Glomerular visceral epithelial cell (primary cell): ENCODE data around the gene PCK1.
A peak's percentile ranks its signal among the peaks of the same experiment; 100 is the strongest.

ENCODE experiments used
- DNase-seq: peaks from one replicate; pipeline ENCODE4 v3.0.0-alpha.2; 2016; ENCODE audit errors: extremely low spot score

Gene PCK1

DNA sequence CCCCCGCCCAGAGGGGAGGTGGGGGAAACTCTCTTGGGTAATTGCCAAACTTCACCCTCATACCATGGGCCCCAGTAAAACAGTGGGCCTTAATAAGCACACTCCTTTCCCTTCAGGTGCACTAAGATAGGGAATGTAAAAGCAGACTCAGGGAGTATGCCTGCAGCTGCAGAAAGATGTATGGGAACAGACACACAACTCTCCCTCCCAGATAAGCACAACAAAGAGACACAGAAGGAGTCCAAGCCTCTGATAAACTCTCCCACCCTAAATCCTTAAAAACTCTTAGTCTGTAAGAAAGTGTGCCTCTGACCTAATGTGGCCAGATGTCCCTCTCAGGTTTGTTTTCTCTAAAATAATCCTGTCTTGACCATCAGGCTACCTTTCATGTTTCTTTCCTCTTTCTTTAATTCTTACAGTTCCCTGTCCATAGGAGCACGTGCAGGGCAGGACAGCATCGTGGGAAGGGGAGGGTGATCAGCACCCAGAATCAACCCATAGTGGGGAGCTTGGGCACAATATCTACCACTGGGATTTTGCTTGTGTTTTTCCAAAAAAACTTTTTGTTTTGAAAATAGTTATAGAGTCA lies 24.7 kb upstream of the PCK1 start:
- no peak for DNase-seq

DNA sequence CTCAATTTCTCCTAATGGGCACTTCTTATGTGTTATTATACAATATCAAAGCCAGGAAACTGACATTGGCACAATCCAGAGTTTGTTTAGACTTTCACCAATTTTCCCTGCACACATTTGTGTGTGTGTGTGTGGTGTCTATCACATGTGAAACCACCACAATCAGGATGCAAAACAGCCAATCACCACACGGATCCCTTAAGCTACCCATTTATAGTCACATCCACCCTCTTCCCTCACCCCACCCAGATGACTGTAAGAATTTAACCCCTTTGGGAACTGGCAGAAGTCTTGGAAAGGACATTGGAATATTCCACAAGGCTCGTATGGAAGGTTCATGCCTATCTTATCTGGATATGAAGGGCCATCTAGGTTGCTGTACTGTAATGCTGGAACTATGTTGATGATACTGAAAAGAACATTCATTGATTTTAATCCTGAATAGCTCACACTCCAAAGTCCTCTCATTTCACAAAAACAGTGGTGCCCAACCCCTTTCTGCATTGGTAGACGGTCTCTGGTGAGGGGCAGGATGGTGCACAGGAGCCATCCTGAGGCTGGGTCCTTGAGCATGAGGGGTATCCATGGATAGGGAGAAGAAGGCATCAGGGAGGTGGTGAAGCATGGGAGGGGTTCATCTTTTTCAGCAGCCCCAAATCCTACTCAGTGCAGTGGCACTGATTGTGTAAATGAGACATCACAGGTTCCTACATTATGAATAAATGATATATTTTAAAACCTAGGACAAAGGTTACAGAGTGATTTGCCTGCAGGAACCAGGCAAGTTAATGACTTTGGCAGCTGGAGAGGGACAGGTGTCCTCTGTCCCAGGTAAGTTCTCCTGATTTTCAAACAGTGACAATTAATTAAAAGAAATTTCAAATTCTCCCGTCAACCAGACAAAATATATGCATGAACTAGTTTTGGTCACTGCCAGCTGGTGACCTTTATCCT lies 23.9 kb upstream of the PCK1 start:
- no peak for DNase-seq

DNA sequence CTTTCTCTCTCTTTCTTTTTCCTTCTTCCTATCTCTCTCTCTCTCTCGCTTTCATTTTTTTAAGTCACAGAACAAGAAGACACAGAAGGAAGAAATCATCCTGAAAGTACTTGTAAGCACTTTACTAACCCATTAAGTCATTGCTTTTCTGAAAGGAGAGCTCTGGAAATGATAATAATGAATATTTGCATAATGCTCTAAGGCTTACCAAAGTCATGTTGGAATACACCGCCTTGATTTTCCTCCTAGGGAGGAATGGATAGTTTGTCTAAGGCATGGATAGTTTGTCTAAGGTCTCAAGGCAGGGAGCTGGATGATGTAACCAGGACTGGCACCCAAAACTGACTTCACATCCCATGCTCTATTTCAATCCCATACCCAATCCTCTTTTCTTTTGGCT lies 23.1 kb upstream of the PCK1 start:
- no peak for DNase-seq

DNA sequence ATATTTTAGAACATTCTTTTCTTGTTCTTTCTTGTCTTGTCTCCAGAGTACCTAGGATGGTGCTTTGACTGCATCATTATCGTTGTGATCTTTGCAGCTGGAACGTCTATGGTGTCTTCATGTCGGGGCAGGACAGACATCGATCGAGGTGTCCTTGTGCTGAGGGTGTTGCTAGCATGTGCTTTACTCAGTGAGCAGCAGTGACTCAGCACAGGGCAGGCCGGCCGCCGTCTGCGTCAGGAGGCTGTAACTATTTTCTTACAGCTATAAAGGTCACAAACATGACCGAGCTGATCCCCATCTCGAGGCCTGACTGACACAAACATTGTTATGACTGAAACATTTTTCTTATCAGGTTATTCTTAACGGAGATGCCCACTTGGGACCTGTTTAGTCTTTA lies 21.0 kb upstream of the PCK1 start:
- DNase-seq, result no peak

DNA sequence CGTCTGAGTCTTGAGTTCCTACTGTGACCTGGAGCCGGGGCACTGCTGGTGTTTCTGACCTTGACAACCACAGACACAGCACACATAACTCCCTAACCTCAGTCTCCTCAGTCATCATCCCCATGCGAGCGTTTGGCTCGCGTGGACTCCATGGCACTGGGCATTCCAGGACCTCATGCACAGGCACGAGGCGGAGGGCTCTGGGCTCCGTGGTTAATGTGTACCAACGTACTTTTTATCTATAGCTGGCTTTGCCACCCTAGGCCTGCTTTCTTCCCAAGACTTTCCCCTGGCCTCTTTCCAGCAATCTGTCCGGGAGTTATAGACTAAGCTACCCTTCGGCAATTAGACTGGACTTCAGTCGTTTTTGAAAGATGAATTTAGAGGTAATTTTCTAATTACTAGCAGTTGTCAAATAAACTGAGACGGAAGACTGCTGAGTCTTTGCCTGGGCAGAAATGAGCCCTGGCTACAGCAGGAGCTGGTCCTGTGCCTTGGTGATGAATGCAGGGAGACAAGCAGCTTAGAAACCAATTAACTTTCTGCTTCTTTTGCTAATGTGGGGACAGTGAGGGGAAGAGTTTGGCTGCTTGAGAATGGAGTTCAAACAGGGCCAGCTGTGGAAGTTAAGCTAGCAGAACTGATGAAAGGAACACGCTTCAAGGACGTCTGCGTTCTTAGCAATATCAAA lies 19.9 kb upstream of the PCK1 start:
- no peak for DNase-seq

DNA sequence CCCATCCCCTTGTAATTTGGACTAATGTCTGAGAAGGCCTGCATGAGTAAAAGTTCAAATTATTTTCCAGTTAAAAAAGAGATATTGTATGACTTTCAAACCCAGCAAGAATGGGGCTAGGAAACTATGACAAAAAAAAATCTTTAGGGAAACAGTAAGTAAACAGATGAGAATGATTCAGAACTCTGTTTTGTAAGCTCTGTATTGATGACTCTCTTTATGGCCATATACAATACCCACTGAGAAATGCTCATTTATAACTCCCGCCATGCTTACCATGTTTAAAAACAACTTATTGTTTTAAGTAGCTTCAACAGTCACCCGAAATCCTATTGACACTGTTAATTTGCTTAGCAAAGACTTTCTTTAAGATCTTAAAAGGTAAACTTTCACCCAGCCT lies 17.2 kb upstream of the PCK1 start:
- no peak for DNase-seq

DNA sequence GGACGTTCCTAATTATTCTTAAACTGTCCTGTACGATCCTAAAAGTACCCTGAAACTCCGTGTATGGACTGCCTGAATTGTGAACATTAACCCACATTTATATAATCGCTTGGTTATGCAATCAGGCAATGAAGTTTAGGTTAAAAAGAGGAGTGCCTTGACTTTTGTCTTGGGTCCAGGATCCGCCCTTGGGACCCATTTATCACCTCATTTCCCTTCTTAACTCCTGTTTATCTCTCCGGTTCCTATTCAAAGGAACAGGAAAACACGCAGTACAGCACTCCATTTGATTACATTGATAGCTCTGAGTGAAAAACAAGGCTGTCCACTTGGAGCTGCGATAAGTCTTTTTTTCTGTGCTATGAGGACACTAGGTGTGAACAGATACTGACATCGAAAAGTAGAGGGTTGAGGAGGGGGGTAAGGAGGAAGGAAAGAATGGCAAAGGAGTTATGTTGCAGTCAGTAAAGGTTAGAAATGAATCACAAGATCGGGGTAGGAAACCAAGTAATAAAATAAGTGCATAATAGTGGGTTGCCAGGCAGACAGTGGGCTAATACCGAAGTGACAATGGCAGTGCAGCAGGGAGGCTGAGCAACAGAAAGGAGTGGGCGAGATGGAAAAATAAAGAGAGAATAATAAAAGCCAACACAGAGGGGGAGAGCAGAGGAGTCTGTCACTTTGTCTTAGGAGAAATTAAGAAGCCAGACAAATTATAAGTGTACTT lies 15.9 kb upstream of the PCK1 start:
- no peak for DNase-seq

DNA sequence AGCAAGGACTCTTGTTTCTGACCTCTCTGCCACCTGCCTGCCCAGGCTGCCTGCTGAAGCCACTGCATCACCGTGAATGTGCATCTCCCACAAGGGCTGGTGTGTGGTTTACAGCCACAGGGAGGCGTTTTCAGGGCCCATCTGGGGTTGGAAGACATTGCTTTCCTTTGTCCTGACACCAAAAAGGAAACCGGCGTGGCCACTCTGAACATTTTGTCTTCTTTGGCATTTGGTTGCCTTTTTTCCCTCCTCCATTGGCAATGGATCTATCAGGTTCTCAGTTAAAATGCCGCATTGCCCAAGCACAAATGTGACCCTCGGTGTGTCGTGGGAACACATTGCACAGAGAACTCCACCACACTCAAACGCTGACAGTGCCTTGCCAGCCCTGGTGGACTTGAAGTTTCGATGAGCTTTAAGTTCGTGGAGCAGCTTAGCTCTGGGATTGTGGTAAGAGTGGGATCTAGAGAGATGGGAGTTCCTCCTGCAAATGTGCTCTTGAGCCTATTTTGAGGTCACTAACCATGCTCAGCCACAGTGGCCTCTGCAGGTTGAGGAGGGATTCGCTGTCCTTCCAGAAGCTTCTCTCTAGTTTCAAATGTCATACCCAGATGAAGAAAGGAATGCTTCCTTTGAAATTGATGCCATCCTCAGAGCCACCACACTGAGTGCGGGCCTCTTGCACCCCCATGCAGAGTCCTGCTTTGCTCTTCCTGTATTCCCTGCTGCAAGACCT lies 14.8 kb upstream of the PCK1 start:
- DNase-seq, result no peak

DNA sequence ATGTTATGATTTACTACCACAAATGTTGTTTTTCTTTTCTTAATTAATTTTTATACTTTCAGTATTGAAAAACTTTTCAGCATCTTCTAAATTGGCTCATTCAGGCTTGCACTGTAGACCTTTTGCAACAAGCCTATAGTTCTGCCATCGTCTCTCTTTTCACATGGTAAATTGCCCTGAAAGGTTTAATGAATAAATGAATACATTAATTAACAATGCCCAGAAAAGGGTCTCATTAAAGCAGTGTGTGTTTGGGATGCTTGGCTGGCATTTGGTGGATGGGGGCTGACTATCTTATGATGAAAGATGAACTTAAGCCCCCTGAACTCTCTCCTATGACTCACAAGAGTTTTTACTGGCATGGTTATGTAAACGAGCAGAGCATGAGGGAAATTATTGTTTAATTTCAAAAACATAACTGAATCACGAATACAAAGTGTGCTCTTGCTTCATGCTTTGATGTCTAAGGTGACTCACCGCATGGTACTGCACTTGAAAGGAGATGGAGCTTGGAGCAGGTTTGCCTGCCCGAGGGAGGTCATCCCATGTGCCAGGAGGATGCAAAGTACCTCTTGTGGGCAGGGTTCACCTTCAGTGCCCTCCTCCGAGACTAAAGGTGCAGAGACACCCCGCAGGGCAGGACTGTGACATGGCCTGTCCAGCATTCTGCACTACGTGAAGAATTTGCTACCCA lies 13.8 kb upstream of the PCK1 start:
- no peak for DNase-seq

DNA sequence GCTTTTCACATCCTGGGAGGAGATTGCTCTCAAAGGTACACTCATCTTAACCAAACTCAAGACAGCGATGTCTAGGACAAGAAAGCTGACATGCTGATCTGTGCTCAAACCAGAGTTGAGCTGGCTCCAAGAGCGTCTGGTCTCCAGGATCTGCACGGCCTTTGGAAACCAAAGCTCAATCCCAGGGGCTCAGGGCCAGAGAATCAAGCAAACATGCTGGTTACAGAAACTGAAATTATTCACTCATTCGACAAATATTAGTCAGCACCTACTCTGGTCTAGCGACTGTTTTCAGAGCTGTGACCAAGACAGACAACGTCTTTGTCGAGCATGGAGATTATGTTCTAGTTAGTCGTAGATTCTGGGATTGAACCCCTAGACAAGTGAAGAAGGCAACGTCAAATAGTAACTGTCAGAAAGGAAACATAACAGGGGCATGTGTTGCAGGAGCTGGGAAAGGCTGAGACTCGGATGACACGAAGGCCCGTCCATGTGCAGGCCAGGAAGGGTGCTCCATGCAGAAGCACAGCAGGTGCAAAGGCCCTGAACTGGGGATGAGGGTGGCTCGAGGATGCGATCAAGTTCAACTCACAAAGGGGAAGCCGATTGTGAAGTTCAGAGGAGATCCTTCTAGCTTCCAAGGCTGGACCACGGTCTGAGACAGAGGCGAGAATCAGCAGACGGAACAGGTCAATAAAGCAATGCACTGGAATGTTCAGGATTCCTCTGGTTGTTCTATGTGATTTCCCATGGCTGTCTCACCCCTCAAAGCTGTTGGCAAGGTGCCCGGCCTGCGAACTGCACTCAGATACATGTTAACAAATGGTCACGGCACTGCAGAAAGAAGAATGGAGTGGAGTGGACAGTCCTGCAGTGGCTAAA lies 12.5 kb upstream of the PCK1 start:
- peak; percentile 19 for DNase-seq

DNA sequence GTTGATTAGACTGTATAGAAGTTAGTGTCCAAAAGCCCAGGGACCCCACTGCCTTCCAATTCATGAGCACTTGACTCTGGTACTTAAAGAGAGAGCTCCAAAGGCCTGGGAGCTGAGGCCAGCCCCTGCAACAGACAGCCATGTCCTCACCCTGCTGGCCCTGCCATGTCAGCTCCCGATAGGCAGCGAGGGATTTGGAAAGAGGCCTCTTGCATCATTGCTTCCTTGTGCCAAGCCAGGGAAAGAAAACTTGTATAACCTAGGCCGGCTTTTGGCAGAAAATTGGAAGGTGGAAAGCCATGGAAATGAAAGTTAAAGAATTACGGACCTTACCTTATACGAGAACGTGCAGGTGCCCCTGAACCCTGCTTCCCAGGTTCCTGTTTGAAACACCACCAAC lies 8.4 kb upstream of the PCK1 start:
- DNase-seq, result no peak

DNA sequence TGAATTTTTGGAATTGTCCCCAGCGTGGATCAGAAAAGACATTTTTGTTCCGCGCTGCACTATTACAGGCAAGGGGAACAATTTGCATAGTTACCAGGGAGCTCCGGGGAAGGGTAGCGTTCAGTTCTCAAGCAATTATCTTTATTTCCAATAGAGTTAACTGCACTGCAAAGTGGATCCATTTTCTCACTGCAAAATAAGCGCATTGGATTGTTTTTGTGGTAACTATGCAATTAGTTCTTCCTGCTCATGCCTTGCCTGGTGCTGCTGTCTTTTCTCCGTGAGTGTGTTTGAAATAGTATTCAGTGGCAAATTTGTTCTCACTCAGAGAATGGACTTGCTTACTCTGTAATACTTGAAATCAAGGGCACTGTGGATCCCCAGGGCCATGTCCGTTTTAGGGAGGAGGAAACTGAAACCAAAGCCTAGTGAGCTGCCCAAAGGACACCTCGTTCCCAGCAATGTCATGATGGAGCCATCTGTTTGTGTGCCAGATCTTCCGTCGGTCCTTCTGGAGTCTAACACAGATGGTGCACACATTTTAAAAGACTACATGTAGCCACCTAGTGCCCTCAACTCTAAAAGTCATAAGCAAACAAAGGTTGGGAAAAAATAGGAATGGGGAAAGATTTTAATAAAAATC lies 7.4 kb upstream of the PCK1 start:
- DNase-seq, result no peak

DNA sequence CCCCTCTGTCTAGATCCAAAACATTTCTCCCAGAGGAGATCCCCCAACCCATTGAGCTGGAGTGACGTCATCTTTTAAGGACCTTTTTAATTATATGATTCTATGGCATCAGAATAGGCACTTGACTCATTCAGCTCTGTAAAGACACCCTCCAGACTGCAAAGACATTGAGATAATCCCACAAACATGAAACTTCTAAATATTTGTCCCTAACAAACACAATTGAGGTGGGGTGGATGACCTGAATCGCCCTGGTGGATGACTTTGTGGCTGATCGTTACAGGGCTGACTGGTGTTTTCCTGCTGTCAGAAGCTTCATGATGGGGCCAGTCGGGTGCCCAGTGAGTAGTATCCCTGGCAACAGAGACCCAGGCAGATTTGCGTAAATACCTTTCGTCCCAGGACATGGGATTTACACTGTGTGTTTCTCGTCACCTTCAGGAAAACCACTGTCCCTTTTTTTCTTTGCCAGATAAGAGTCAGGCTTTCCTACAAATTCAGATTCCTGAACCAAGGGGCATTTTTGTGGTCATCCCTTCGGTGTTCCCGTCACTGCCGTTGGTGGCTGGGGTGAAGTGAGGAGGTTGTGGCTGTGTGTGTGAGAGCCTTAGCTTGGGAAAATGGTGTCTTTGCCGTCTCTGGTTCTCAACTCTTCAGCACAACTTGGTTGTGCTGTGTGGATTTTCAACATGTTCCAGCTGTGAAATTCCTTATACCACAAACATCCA lies 5.3 kb upstream of the PCK1 start:
- DNase-seq, result no peak

DNA sequence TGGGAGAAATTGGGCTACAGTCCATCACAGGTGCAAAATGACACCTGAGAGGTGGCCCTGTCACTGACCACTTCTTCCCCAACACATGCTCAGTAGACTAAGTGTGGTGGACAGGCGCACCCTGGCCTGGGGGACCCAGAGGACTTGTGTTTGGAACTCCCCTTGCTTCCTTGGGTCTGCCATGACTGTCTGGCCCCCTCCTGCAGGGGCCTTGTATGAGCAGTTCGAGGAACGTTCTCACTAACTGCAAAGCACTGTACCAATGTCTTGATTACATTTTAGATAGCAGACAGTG lies 4.0 kb upstream of the PCK1 start:
- DNase-seq, result no peak

DNA sequence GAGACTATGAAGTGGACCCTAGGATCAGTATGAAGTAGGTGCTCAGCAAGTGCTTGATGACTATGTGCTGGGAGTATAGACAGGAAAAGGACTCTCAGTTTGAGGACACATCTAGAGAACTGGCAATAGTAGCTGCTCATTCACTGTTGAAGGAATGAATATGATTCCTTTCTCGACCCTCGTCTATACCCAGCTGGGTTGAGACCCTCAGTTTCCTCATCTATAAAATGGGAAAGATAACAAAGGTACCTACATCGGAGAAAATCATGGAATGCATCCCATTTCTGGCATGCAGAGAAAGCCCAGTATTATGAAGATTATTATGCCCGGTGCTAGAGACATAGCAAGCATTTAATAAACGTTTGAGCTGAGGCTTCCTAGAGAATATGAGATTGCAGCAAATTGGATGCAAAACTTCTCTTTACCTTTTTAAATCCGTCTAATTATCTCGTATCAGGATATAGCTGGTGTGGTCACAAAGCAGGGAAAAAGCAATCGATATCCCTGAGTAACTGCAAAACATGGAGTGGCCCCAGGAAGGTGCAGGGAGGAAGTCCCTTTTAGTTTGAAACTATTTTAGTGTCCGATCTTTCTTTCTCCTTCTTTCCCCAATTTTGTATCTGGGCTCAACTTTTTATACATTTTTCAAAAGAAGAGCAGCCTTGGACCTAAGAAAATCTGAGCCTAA lies 2.8 kb upstream of the PCK1 start:
- DNase-seq, result no peak

DNA sequence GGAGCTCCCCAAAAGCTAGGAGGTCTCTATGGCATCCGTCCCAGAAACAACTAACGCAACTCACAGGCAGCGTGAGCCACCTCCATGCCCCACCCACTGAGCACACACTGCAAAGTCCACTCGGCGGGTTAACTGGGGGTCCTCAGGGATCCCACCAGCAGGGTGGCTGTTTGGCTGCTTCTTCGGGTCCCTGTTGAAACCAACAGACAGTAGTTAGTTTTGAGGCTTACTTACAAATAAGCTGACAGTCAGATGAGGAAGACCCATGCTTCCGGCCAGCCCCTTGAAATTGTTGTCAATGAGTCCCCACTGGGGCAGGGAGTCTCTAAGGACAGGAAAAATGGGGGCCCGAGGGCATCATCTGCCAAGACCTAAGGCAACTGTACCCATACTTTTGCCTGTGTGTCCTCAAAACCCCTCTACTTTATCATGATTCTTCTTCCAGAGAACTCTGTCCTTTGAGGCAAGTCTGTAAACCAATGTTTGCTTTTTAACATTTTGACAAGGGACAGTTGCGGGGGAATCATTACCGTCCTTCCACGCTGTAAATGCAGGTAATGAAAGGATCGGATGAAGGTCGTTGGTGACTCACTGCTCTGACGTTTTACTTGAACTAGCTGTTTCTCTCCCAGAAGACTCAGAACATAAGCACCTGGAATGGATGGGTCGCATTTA lies 2.2 kb upstream of the PCK1 start:
- DNase-seq, result no peak

DNA sequence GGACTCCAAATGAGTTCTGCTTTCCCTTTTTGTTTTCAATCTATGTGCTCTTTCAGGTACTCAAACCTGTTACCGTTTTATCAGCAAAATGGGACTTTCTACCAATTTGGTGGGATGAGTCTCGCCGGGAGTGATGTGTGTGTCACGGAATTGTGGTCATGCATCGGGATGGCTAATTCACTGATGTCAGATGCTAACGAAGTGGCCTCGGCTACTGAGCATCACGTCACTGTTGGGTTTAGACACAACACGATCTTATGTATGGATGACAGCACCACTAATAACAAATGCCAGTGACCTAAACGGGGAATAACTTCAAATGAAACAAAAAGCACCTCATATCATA lies 1.6 kb upstream of the PCK1 start:
- DNase-seq, result no peak
